Measurements from ENCODE around the gene ZNF189.

The ZNF189 gene

DNA sequence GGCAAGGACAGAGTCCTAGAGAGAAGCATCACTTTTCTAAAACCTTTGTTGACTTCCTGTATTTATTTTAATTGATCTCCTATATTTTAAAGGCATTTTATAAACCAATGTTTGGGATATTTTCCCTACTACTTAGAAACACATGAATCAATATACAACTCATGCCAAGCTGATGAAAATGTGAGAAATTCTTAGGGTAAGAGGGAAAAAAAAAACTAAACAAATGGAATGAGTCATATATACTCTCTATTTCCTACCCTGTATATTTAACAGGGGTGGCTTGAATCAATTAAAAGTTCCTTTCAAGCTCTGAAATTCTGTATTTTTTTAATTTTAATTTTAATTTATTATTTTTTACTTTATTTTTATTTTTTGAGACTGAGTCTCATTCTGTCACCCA lies 33.5 kb upstream of the ZNF189 start:
- no peak for TF ChIP-seq LEF1 (IDR thresholded peaks at IDR 0.05; ENCODE audit: borderline replicate concordance)
- DNase-seq (ENCODE audit: extremely low spot score) = no peak
- ChIA-PET CTCF (no interaction called here), POLR2A (no interaction called here)

- no peak for TF ChIP-seq FOXK2 (IDR thresholded peaks at IDR 0.05)
- TF ChIP-seq CTBP1 (IDR thresholded peaks at IDR 0.05; ENCODE audit: borderline replicate concordance) = no peak
- TF ChIP-seq ELF4 (IDR thresholded peaks at IDR 0.05) = no peak
- no peak for TF ChIP-seq L3MBTL2 (conservative IDR thresholded peaks at IDR 0.05)
- TF ChIP-seq NFRKB (IDR thresholded peaks at IDR 0.05) = no peak
- TF ChIP-seq ZNF384 (IDR thresholded peaks at IDR 0.05) = no peak
- TF ChIP-seq FOXM1 (IDR thresholded peaks at IDR 0.05; ENCODE audit: borderline replicate concordance) = no peak
- TF ChIP-seq, protein P1, sequence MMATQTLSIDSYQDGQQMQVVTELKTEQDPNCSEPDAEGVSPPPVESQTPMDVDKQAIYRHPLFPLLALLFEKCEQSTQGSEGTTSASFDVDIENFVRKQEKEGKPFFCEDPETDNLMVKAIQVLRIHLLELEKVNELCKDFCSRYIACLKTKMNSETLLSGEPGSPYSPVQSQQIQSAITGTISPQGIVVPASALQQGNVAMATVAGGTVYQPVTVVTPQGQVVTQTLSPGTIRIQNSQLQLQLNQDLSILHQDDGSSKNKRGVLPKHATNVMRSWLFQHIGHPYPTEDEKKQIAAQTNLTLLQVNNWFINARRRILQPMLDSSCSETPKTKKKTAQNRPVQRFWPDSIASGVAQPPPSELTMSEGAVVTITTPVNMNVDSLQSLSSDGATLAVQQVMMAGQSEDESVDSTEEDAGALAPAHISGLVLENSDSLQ (IDR thresholded peaks at IDR 0.05) = no peak
- no peak for DNase-seq (ENCODE audit: extremely low spot score)
- ChIA-PET CTCF (no interaction called here), POLR2A (no interaction called here)
Observed at GRCh38 chr9:101366038-101366756, 32.5 kb upstream of the ZNF189 start.

DNA sequence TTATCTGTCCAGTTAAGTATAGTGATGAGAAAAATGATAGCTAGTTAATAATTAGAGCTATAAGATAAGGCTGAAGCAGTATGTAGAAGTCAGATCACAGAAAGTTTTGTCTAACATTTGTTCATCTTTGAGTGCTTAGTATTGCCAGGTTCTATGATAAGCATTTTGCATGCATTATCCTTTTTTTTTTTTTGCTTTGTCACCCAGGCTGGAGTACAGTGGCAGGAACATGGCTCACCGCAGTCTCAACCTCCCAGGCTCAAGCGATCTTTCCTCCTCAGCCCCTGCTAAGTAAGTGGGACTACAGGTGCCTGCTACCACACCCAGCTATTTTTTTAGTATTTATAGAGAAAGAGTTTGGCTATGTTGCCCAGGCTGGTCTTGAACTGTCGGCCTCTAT lies 31.3 kb upstream of the ZNF189 start:
- POLR2A ChIA-PET = no interaction called here
- CTCF ChIA-PET = no interaction called here
- TF ChIP-seq L3MBTL2 (conservative IDR thresholded peaks at IDR 0.05) (no peak), ZNF384 (IDR thresholded peaks at IDR 0.05) (no peak), SP1 (IDR thresholded peaks at IDR 0.05) (no peak), LEF1 (IDR thresholded peaks at IDR 0.05; ENCODE audit: borderline replicate concordance) (no peak), SUZ12 (IDR thresholded peaks at IDR 0.05) (no peak), FOXA1 (IDR thresholded peaks at IDR 0.05) (no peak), ELF4 (IDR thresholded peaks at IDR 0.05) (no peak), ARNT (IDR thresholded peaks at IDR 0.05) (no peak), CTBP1 (IDR thresholded peaks at IDR 0.05; ENCODE audit: borderline replicate concordance) (no peak), FOXK2 (IDR thresholded peaks at IDR 0.05) (no peak), FOXM1 (IDR thresholded peaks at IDR 0.05; ENCODE audit: borderline replicate concordance) (no peak), BHLHE40 (IDR thresholded peaks at IDR 0.05; ENCODE audit: borderline replicate concordance) (no peak), TARDBP (IDR thresholded peaks at IDR 0.05) (no peak), HDGF (IDR thresholded peaks at IDR 0.05; ENCODE audit: borderline replicate concordance) (no peak), NFRKB (IDR thresholded peaks at IDR 0.05) (no peak)
- TF ChIP-seq, protein P1 (IDR thresholded peaks at IDR 0.05) = no peak
- DNase-seq (ENCODE audit: extremely low spot score) = no peak

DNA sequence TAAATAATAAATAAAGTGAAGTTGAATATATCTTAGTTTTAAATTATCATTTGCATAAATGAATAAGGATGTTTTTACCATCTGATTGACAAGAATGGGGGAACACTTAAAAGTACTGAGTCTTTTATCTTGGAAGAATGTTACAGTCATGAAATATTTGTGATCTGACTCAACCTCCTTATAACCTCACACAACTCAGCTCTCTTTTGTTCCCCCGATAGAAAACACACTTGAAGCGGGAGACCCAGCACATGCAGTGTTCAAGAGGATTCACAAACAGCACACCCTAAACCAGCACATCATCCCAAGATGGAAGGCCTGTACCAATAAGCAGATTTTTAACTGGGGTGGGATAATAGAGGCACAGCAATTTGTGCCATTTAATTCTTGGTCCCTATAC lies 29.4 kb upstream of the ZNF189 start:
- ChIA-PET CTCF (no interaction called here), POLR2A (no interaction called here)
- DNase-seq (ENCODE audit: extremely low spot score) = no peak
- TF ChIP-seq FOXK2 (IDR thresholded peaks at IDR 0.05) (no peak), BHLHE40 (IDR thresholded peaks at IDR 0.05; ENCODE audit: borderline replicate concordance) (no peak), SP1 (IDR thresholded peaks at IDR 0.05) (no peak), ARNT (IDR thresholded peaks at IDR 0.05) (no peak), LEF1 (IDR thresholded peaks at IDR 0.05; ENCODE audit: borderline replicate concordance) (no peak), SUZ12 (IDR thresholded peaks at IDR 0.05) (no peak), CTBP1 (IDR thresholded peaks at IDR 0.05; ENCODE audit: borderline replicate concordance) (no peak), L3MBTL2 (conservative IDR thresholded peaks at IDR 0.05) (no peak), FOXA1 (IDR thresholded peaks at IDR 0.05) (no peak), NFRKB (IDR thresholded peaks at IDR 0.05) (no peak)

- no peak for DNase-seq (ENCODE audit: extremely low spot score)
- POLR2A ChIA-PET = no interaction called here
- CTCF ChIA-PET = no interaction called here
- TF ChIP-seq BHLHE40 (IDR thresholded peaks at IDR 0.05; ENCODE audit: borderline replicate concordance) (no peak), LEF1 (IDR thresholded peaks at IDR 0.05; ENCODE audit: borderline replicate concordance) (no peak), ARNT (IDR thresholded peaks at IDR 0.05) (no peak), SUZ12 (IDR thresholded peaks at IDR 0.05) (no peak), FOXK2 (IDR thresholded peaks at IDR 0.05) (no peak), TARDBP (IDR thresholded peaks at IDR 0.05) (no peak), FOXA1 (IDR thresholded peaks at IDR 0.05) (no peak), NFRKB (IDR thresholded peaks at IDR 0.05) (no peak), CTBP1 (IDR thresholded peaks at IDR 0.05; ENCODE audit: borderline replicate concordance) (no peak), SP1 (IDR thresholded peaks at IDR 0.05) (no peak), ELF4 (IDR thresholded peaks at IDR 0.05) (no peak), L3MBTL2 (conservative IDR thresholded peaks at IDR 0.05) (no peak), ZNF384 (IDR thresholded peaks at IDR 0.05) (no peak), HDGF (IDR thresholded peaks at IDR 0.05; ENCODE audit: borderline replicate concordance) (no peak), FOXM1 (IDR thresholded peaks at IDR 0.05; ENCODE audit: borderline replicate concordance) (no peak)
- TF ChIP-seq, protein P1 (IDR thresholded peaks at IDR 0.05) = no peak
Observed at GRCh38 chr9:101369884-101370531, 28.6 kb upstream of the ZNF189 start.

GRCh38 chr9:101371813-101372212 lies 26.8 kb upstream of the ZNF189 start:
- CTCF ChIA-PET = no interaction called here
- TF ChIP-seq FOXK2 (IDR thresholded peaks at IDR 0.05) = no peak
- TF ChIP-seq ARNT (IDR thresholded peaks at IDR 0.05) = no peak
- TF ChIP-seq L3MBTL2 (conservative IDR thresholded peaks at IDR 0.05) = no peak
- TF ChIP-seq BHLHE40 (IDR thresholded peaks at IDR 0.05; ENCODE audit: borderline replicate concordance) = no peak
- TF ChIP-seq SUZ12 (IDR thresholded peaks at IDR 0.05) = no peak
- TF ChIP-seq HDGF (IDR thresholded peaks at IDR 0.05; ENCODE audit: borderline replicate concordance) = no peak
- no peak for TF ChIP-seq FOXM1 (IDR thresholded peaks at IDR 0.05; ENCODE audit: borderline replicate concordance)
- no peak for TF ChIP-seq ZNF384 (IDR thresholded peaks at IDR 0.05)
- no peak for TF ChIP-seq CTBP1 (IDR thresholded peaks at IDR 0.05; ENCODE audit: borderline replicate concordance)
- TF ChIP-seq ELF4 (IDR thresholded peaks at IDR 0.05) = no peak
- no peak for TF ChIP-seq FOXA1 (IDR thresholded peaks at IDR 0.05)
- TF ChIP-seq TARDBP (IDR thresholded peaks at IDR 0.05) = no peak
- no peak for DNase-seq (ENCODE audit: extremely low spot score)
- POLR2A ChIA-PET = no interaction called here

Measured in HEK293T (cell line).